GM13976 (cell line): Measurements from ENCODE around the gene CDH12.

Experiments used
- DNase-seq: peaks from one replicate; pipeline ENCODE4 v3.0.0; 2012; ENCODE audit warnings: low spot score
- in situ Hi-C: fragments of 300-500 bp; cut with MboI; formaldehyde crosslinking; loops from one replicate; pipeline ENCODE4 v1.12.0; 2022; ENCODE audit warnings: low sequenced_read_pairs, mixed read lengths, inconsistent platforms; ENCODE audit not compliant: unreplicated experiment
- TF ChIP-seq, protein P1 (sequence below): IDR thresholded peaks from 2 replicates; pipeline ENCODE4 v1.5.1; 2012; ENCODE audit warnings: borderline replicate concordance, mild to moderate bottlenecking; ENCODE audit not compliant: insufficient read depth; ENCODE audit errors: extremely low read depth, missing control alignments, control extremely low read depth

CDH12 gene

DNA sequence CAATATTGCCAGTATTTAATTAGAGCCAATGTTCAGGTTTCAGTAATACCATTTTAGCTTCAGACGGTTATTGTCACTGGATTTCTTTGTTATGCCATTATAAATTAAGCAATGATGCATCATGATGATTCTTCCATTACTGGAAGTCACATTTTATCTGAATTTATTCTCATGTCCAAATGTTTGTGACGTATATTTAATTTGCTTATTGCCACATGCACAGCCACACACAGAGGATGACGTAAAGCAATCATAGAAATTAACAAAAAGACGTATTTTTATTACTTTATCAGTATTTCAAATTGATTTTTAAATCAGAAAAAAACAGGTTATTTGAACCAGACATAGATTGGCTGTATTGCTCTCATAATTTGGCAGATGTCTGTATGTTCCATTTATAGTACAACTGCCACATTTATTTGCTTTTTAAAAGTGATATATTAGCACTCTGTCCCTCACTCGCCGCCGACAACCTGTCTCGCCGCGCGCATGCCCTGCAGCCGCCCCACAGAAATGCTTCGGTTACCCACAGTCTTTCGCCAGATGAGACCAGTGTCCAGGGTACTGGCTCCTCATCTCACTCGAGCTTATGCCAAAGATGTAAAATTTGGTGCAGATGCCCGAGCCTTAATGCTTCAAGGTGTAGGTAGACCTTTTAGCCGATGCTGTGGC is 970.9 kb downstream of the CDH12 start:
- TF ChIP-seq, protein P1, sequence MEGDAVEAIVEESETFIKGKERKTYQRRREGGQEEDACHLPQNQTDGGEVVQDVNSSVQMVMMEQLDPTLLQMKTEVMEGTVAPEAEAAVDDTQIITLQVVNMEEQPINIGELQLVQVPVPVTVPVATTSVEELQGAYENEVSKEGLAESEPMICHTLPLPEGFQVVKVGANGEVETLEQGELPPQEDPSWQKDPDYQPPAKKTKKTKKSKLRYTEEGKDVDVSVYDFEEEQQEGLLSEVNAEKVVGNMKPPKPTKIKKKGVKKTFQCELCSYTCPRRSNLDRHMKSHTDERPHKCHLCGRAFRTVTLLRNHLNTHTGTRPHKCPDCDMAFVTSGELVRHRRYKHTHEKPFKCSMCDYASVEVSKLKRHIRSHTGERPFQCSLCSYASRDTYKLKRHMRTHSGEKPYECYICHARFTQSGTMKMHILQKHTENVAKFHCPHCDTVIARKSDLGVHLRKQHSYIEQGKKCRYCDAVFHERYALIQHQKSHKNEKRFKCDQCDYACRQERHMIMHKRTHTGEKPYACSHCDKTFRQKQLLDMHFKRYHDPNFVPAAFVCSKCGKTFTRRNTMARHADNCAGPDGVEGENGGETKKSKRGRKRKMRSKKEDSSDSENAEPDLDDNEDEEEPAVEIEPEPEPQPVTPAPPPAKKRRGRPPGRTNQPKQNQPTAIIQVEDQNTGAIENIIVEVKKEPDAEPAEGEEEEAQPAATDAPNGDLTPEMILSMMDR = no peak
- DNase-seq = no peak
- in situ Hi-C loops = no loop called here

DNA sequence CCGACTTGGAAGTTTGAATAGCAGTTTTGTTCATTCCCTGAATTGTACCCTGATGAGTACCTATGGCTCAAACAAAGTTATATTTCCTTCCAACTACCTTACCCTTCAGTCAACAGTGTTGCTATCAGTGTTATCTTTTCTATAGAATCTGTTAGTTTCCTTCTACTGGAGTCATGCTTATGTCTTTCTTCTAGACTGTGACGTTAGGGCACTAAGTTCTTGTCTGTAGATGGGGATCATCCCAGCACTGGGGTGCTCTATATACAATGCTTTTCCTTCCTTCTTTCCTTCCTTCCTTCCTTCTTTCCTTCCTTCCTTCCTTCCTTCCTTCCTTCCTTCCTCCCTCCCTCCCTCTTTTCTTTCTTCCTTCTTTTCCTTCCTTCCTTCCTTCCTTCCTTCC is 973.0 kb downstream of the CDH12 start:
- TF ChIP-seq, protein P1 = no peak
- DNase-seq = no peak
- in situ Hi-C loops = no loop called here

DNA sequence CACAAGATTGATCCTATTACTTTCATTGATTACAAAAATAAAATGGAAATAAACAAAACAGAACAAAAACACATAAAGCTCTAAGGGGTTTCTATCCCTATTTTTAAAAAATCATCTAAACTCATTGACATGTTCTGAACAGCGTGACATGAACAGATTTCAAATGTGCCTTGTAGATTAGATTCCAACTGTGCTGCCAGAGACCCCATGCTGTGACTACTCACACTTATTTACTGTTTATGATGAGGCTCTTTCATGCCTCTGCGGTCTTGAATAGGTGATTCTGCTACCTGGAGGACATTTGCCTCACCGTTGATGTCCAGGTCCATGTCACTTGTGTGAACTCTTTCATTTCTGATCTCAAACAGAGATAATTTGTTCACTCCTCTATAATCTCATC is 990.2 kb downstream of the CDH12 start:
- TF ChIP-seq, protein P1 = no peak
- in situ Hi-C loops = no loop called here
- DNase-seq = no peak

DNA sequence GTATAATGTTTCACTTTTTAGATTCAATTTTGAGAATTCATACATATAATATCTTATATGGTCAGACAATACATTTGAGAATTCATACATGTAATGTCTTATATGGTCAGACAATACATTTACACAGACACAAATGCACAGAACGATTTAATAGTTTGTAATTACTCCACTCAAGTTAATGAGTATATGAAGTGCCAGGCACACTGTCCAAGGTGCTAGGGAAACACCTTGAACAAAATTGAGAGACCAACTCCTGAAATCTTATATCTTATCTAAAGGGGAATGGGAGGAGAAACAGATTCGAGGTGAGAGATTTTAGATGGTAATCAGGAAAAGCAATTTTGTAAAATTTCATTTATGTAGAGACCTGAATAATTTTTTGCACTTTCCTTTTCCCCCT is 994.7 kb downstream of the CDH12 start:
- TF ChIP-seq, protein P1 = no peak
- in situ Hi-C loops = no loop called here
- no peak for DNase-seq

DNA sequence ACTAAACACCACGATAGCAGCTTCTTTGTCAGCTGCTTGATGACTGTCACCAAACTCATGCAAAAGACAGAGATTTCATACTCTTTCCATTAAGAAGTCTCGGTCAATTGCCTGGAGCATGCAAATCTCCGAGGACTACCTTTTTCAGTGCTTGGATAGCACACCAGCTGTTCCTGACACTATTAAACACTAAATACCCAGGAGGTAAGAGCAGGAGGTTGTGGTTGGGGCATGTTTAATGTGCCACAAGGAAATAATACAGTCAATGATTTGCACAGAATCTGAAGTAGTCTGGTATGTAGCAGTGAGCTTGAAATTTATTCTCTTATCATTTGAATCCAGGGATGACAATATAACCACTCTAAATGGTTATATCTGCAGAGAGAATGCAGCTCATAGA is 996.2 kb downstream of the CDH12 start:
- in situ Hi-C loops = no loop called here
- DNase-seq = no peak
- TF ChIP-seq, protein P1 = no peak

DNA sequence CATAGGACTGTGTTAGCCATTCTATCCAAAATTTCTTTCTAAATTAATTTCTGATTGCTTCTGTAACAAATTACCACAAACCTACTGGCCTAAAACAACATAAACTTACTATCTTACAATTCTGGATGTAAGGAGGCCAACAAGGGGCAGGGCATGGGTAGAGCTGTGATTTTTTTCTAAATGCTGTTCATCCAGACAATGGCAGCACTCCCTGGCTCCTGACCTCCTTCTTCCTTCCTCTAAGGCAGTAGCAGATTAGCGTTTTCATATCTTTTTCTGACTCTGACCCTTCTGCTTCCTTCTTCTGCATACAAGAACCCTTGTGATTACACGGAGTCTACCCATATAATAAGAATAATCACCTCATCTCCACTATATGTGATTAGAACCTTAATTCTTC is 1005.8 kb downstream of the CDH12 start:
- no peak for DNase-seq
- TF ChIP-seq, protein P1 = no peak
- in situ Hi-C loops = no loop called here
